Stimulated activated naive CD8-positive, alpha-beta T cell treated with anti-CD3 and anti-CD28 coated beads, Interleukin-15, Interleukin-2, amounts not matched to agents 100 U/mL and 50 U/mL, for 24 hours (primary cell): ENCODE data around the gene ABCG4.
"Not testable (repeated sequence)": the region's sequence is repeated elsewhere in the genome, so short reads cannot be mapped to it uniquely, and the experiment has no call there.

Experiments
- ATAC-seq: fragments of 150-1000 bp; cut with Tn5 transposase; one replicate; pipeline ENCODE4 v1.10.0; 2021
- DNase-seq: peaks from one replicate; pipeline ENCODE4 v3.0.0; 2021

ABCG4 gene

DNA sequence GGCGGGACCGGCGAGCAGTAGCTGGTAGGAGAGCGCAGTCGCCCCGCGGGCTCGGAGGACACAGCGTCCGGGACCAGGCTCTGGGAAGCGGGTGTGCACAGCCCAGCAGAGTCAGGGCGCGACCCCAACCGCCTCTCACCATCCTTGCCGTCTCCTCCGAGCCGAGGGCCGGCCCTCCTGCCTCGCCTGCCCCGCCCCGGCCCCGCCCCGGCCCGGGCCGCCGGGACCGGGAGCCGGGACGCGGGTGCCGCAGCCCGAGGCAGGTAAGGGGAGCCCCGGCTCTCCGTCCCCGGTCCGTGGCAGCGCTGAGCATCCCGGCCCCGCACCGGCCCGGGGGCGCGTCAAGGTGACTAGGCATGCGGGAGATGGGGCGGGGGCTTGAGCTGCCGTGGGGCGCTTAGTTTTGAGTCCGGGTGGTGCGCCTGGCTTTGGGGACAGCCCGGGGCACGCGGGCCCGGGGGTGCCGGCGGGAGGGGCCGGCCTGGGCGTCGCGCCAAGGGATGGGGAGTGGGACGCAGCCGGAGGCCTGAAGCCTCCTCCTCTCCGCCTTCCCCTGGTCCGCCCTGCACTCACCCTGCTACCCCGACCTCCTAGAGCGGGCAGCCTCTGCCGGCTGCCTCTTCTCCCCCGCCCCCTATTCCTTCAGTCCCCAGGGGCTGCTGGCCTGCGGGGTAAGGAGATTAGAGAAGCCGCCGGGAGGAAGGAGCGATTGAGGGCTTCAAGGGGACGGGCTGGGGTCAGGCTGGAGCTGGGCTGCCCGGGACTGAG is at the start of gene ABCG4:
TSS of gene ABCG4 (plus strand) at position 35 of the 768 bp plus-strand sequence. CDS start 914 bp downstream, outside the sequence.
- peak; percentile 25 for DNase-seq
- ATAC-seq, result peak; percentile 67

DNA sequence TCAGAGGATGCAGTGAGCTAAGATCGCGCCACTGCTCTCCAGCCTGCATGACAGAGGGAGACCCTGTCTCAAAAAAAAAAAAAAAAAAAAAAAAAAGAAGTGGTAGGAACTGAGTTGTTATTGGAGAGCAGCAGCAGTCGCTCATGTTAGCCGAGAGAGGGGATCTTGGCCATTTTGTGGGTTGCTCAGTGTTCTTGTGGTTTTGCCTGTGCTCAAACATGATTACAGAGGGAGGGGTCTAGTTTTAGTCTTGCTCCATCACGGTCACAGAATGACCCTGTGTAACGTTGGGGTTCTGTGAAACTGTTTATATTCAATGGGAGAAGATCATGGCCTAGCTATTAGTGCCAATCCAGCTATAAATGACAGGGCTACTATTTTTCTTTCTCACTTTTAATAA is 49.1 kb upstream of the ABCG4 start:
- no peak for DNase-seq
- ATAC-seq, result no peak

DNA sequence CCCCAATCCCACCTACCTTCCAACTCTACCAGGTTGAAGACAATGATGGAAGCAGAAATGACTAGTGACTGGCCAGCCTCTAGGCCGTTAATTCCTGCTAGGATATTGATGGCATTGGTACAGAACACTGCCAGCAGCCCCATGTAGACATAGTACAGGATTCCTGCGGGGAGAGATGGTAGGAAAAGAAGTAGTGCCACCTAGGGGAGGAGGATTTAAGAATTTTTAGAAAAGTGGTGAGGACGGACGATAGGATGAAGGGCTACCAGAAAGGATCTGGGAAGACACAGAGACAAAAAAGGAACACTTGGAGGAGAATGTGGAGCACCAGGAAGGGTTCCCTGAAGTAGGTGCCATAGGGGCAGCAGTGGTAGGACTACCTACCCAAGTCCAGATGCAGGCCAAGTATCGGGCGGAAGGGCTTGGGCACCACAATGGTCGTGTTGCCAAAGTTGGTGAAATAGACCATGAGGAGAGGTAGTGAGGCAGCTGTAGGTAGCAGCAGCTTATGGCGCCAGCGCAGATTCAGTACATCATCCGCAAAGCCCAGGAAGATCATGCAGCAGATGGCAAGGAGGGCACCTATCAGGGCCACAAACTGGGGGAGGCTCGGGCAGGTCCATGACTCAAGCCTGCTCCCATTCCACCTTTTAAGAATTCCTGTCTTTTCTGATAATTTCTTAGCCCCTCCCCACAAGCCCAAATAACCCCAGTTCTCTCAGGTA is 48.4 kb upstream of the ABCG4 start:
- ATAC-seq (no peak), DNase-seq (no peak)

DNA sequence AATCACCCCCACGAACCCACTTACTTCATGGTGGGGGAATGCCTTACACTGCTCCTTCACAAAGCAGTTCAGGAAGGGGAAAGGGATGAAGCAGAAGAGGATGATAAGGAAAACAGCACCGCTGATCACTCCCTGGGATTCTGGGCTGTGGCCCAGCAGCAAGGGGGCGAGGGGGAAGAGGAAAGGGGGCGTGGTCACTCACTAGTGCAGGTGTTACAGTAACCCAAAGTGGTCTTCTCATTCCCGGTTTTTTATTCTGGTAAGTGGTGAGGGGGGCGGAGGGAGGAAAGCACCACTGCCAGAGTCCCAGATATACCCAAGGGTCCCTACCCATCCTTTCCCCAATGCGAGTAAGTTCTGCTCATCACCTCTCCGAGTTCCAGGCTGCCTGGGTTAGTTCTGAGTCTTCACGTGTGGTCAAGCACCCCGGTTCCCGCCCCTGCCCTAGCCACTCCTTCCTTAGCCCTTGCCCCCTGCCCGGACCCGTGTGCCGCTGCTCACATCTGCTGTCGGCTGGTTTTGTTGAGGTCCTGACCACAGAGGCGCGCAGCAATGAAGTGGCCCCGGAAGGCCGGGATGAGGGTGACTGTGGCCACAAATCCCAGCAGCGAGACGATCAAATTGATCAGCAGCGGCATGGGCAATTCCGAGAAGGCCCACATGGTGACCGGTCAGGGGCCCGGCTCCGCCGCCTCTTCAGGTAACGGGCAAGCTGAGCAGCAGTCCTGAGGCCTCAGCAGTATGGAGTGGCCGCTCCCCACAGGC is 47.7 kb upstream of the ABCG4 start:
- peak; percentile 43 for DNase-seq
- peak; percentile 11 for ATAC-seq

DNA sequence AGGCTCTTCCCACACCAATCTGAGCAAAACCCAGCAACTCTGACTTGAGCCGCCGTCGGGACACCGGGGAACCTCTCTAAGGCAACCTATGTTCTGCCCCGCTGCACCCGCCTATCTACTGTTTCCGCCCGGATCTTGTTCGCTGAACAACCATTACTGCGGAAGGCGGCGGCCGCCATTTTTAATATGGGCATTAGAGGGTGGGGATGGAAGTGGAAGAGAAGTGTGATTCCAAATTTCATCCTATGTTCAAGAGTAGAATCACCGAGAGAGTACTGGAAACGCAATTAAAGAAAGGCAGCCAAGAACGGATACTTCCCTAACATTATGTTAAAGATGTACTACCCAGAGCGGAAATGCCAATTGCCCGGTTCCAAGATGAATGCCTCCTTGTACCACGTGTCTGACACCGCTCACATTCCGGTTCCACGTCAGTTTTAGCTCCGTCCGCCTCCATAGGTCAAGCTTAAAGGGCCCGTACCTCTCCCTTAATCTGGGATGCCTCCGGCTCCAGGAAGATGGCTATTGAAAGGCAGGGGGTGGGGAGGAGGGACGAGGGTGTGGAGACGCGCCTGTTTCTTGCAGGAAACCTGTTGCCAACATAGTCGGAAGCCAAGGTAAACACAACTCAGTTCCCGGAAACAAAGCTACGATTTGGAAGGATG is 47.0 kb upstream of the ABCG4 start, which contains the start of gene DPAGT1:
TSS of gene DPAGT1 (minus strand) at position 95 of the 665 bp plus-strand sequence. CDS start 198 bp downstream, outside the sequence.
- peak; percentile 85 for DNase-seq
- ATAC-seq, result peak; percentile 87

DNA sequence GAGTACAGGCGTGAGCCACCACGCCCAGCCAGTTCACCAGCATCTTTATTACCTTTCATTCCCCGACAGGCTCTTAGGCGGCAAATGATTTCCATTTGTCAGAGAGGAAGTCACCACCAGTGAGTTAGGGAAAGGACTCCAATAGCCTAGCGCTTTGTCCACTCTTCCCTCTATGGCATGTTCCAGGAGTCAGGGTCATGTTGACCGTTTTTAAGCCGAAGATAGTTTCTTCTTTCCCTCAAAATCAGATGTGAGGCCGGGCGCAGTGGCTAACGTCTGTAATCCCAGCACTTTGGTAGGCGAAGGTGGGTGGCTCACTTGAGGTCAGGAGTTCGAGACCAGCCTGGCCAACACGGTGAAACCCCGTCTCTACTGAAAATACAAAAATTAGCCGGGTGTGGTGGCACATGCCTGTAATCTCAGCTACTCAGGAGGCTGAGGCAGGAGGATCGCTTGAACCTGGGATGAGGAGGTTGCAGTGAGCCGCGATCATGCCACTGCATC is 45.6 kb upstream of the ABCG4 start:
- not testable (repeated sequence) for DNase-seq, ATAC-seq

DNA sequence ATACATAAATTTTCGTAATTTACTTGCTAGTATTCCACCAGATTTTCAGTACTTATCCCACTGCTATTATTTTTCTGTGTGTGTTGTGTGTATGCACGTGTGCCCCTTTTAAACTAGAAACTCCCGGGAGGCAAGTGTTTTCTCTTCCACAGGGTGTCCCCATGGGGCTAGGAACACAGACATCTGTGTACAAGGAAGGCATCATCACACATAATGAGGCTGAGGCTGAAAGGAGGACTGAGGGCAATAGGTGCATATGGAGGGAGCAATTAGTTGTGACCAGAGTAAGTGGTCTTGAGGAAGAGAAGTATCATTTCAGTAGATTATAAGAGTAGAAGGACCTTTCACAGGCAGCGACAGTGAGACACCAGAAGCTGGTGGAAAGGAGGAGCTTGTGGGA is 45.1 kb upstream of the ABCG4 start:
- no peak for DNase-seq
- ATAC-seq, result no peak

DNA sequence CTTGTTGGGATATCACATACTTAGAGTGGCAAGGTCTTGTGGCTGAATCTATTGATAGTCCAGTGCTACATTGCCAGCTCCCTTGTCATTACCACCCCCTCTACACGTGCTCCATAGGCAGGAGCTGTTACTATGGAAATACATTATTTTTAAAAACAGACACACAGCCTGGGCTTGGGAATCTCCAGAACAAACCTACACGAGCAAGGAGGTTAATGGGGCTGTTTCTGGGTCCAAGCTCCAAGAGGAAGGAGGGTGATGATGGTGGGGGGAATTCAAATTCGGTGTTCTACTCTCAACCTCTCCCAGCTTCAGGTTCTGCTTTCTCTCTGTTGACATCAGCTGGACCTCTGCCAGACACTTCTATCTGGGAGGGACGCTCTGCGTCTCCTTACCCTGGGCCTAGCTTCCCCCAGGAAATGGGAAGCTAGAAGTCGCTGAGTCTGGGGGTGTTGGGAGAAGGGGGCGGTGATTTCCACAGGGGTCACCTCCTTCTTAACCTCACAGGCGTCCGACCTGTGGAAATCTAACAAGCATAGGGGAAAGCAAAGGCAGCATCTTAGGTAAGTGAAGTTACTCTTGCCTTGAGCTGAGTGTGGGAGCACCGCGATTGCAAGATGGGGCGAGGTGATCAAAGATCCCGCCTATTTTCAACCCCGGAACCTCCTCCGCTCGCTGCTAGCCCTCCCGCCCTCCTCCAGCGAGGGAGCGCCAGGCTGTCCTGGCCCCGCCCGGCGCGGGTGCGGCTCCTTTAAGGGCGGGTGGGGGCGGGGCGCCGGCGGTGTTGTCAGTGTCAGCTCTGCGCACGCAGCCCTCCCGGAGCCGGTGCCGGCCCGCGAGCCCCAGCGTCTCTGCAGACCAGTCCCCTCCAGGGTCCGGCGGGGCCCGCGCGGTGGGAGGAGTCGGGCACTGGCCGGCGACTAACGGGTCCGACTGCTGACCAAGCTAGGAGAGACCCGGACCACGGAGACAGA is 42.0 kb upstream of the ABCG4 start, which contains the start of gene C2CD2L:
TSS of gene C2CD2L (plus strand) at position 781 of the 974 bp plus-strand sequence. CDS start 398 bp downstream, outside the sequence.
- peak; percentile 88 for ATAC-seq

DNA sequence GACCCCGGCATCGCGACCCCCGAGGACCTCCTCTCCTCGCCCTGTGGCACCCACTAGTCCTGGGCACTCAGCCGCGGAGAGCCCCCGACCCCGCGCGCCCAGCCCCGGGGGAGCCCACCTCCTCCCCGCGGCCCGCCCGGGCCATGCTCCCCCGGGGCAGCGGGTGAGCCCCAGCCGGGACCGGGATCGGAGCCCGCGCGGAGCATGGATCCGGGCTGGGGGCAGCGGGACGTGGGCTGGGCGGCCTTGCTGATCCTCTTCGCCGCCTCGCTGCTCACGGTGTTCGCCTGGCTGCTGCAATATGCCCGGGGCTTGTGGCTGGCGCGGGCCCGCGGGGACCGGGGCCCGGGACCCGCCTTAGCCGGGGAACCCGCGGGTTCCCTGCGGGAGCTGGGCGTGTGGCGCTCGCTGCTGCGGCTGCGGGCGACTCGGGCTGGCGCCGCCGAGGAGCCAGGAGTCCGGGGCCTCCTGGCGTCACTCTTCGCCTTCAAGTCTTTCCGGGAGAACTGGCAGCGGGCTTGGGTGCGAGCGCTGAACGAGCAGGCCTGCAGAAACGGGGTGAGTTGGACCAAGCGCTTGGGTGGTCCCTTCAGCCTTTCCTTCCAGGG is 41.2 kb upstream of the ABCG4 start:
- no peak for DNase-seq

More for the DNA sequence above, 42.0 kb upstream of the ABCG4 start, which contains the start of gene C2CD2L:
- DNase-seq, result peak; percentile 91

DNA sequence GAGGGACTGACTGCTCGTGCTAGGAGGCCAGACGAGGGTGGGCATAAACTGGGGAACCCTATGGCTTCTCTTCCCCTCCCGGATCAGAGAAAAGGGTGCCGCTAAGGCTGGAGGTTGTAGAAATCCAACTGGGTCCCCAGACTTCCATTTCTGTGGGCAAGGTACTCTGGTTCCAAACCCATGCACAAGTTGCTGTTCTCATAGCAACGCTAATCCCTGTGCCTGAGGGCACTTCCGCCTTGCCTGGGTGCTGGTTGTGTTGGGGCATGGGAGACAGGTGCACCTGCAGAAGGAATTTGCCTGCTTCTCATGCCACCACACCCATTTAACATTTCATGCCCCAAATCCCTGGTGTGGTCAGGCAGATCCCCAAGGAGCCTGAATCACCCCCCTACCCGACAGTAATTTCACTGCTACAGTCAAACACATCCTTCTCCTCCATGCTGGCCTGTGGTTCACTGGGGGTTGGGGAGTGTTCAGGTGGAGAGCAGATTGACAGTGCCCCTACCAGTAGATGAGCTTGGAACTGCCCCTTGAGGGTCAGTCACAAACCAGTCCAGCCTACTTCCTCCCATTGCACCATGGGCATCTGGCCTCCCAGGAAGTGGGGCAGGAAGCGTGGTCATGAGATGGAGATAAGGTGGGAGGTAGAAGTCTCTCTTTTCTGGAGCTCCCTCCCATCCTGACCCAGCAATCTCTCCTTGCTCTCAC is 40.6 kb upstream of the ABCG4 start:
- ATAC-seq, result peak; percentile 5
- peak; percentile 43 for DNase-seq

More for the DNA sequence above, 41.2 kb upstream of the ABCG4 start:
- ATAC-seq, result peak; percentile 2

DNA sequence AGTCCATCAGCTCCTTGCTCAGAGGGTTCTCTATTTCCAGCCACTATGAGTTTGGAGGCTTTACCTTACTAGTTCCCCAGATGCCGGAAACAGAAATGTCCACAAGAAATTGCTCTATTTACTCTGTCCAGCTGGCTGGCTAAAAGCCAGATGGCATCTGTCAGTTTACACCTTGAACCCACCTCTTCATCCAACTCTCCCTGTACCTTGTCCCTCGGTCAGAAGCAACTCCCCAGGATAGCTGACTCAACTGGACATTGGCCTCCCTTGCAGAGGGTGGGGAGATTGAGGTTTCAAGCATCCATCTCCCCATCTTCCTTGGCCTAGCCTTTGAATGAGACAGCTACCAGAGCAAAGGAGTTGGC is 40.0 kb upstream of the ABCG4 start:
- no peak for DNase-seq
- ATAC-seq, result no peak

DNA sequence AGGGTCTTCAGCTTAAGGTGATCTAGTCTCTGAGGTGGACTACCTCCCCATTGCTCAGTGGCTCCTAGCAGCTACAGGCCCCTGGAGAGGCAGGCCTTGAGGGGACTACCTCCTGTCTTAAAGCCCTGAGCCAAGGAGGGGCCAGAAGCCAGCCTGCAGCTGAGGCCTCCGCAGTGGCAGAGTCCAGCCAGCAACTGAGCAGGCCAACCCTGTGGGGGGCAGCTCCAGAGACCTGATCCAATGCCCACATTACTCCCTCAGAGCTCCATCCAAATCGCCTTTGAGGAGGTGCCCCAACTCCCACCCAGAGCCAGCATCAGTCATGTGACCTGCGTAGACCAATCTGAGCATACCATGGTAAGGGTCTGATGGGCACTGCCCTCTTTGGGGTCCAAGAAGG is 39.0 kb upstream of the ABCG4 start:
- ATAC-seq (no peak), DNase-seq (no peak)

DNA sequence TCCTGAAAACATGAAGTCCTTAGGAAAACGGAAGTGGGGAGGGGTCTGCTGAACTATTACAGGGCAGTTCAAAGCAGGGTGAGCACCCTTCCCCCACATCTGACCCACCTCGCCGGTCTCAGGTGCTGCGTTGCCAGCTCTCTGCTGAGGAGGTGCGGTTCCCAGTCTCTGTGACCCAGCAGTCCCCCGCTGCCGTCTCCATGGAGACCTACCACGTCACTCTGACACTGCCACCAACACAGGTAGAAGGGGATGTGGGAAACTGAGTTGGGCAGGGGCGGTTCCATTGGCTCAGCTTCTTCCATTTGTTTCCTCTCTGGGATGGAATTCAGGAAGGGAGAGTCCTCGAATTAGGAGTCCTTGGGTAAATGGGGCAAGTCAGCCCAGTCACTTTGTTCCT is 38.4 kb upstream of the ABCG4 start:
- no peak for ATAC-seq
- DNase-seq, result no peak

DNA sequence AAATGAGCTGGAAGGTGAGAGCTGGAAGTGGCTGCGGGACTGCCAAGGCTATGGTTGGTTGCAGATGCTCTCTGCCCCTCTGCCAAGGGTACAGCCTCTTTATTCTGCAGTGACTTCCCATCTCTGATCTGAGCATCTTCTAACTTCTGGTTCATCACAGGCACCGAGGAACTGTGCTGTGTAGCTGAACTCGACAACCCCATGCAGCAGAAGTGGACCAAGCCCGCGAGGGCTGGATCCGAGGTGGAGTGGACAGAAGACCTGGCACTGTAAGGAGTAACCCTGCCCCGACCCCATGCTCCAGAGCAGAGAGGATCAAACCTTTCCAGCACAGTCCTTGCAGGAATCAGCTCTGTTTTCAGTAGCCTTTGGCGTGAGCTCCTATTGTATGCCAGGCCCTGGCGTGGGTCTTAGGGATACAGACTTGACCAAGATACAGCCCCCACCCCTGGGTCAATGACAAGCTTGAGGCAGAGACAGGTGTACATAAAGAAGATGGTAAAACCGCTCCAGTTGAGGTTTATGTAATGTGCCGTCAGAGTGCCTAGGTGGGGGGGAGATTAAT is 37.4 kb upstream of the ABCG4 start:
- DNase-seq (no peak), ATAC-seq (no peak)

DNA sequence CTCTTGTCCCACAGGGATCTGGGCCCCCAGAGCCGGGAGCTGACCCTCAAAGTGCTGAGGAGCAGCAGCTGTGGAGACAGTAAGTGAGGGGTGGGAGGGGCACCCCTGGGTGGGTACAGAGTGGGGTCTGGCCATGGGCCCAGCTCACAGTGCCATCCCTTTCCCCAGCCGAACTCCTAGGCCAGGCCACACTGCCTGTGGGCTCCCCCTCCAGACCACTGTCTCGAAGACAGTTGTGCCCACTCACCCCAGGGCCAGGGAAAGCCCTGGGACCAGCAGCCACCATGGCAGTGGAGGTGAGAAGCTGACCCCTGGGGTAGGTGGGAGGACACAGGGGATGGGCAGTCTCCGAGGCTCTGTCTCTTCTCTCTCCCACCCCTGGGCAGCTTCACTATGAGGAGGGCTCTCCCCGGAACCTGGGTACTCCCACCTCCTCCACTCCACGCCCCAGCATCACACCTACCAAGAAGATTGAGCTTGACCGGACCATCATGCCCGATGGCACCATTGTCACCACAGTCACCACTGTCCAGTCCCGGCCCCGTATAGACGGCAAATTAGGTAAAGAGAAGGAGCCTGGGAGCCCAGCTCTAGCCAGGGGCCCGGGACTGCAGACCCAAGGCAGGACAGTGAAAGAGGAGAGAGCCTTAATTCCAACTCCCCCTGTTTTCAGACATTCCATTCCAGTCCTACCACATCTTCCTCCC is 36.4 kb upstream of the ABCG4 start:
- DNase-seq, result no peak
- ATAC-seq, result no peak

DNA sequence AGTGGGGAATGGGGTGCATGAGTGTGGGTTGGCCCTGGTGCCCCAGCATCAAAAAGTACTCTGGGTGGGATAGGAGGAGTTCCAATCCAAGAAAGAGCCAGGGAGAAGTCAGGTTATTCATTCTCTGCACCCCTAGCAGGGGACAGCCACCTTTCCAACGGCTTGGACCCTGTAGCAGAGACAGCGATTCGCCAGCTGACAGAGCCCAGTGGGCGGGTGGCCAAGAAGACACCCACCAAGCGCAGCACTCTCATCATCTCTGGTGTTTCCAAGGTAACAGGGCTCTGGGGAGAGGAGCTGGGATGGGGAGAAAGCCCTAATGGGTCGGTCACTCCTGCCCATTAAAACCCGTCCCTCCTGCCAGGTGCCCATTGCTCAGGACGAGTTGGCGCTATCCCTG is 35.1 kb upstream of the ABCG4 start:
- DNase-seq (no peak), ATAC-seq (no peak)

DNA sequence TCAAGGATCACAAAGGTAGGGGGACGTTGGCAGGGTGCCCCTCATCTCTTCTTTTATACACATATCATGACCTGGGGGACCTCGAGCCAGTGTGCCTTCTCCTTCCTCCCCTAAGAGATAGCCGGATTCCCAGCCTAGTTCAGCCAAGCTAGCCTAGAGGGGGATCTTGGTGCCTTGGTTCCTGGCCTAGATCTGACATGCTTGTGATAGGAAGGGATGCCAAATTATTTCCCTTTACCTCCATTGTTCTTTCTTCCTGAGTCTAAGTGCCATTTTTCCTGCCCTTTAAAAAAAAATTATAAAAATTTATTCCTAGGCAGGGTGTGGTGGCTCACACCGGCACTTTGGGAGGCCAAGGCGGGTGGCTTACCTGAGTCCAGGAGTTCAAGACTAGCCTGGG is 34.5 kb upstream of the ABCG4 start:
- ATAC-seq (no peak), DNase-seq (no peak)

DNA sequence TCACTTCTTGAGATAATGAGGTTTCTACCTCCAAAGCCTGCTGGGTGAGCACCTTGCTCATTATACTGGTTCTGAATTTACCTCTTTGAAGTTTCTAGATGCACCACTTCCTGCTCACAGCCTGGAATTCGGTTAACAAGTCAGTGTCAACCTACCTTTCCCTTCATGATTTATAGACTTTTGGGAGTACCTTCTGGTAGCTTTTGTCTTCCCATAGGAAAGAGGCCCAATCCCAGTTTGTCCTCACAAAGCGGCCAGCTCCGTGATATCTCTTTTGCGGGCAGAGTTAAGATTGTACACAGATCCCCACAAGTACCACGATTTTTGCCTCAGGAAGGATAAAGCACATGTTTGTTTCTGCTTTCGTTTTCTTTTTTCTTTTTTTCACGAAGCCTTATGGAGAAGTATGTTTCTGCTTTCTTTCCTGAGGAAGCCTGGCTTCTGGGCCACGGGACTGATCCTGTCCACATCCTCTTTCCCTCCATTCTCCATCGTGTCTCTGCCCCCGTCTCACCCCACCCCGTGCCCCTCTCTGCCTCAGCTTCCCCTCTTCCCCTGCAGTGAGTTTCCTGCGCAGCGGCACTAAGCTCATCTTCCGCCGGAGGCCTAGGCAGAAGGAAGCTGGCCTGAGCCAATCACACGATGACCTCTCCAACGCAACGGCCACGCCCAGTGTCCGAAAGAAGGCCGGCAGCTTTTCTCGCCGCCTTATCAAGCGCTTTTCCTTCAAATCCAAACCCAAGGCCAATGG is 33.2 kb upstream of the ABCG4 start:
- ATAC-seq (peak; percentile 41), DNase-seq (no peak)
